Naive B cell (primary cell): ENCODE measurements around the gene CFTR. TPM values are rescaled to one million over a fixed set of nuclear protein-coding genes. Genes with fewer than 3 reads are reported as not detected.

ENCODE experiments used
- ATAC-seq, 2 donors: fragments of 150-1000 bp; cut with Tn5 transposase; 2 replicates each; pipeline ENCODE4 v1.10.0; 2021; ENCODE audit warnings: low read depth in 2 of 2, mild to moderate bottlenecking in 2 of 2, moderate library complexity in 2 of 2
- DNase-seq: peaks from one replicate; pipeline ENCODE4 v3.0.0; 2022
- H3K27ac Mint-ChIP-seq, 6 donors: one replicate each; pipeline ENCODE4 v1.8.0; 2020 to 2022; ENCODE audit warnings: mild to moderate bottlenecking in 6 of 6, mixed read lengths in 6 of 6, moderate library complexity in 5 of 6, inconsistent platforms in 2 of 6
- H3K27me3 Mint-ChIP-seq, 3 donors: one replicate each; pipeline ENCODE4 v1.8.0; 2021 to 2022; ENCODE audit warnings: mixed read lengths in 3 of 3, mild to moderate bottlenecking in 1 of 3
- H3K36me3 Mint-ChIP-seq, 2 donors: one replicate each; pipeline ENCODE4 v1.8.0; 2020 to 2022; ENCODE audit warnings: mixed read lengths in 2 of 2, inconsistent platforms in 1 of 2, mild to moderate bottlenecking in 1 of 2
- H3K4me1 Mint-ChIP-seq, 3 donors: one replicate each; pipeline ENCODE4 v1.8.0; 2020 to 2022; ENCODE audit warnings: mixed read lengths in 3 of 3, inconsistent platforms in 1 of 3, mild to moderate bottlenecking in 1 of 3, moderate library complexity in 1 of 3
- H3K4me3 Mint-ChIP-seq, 8 donors: one replicate each; pipeline ENCODE4 v1.8.0; 2020 to 2022; ENCODE audit warnings: mild to moderate bottlenecking in 8 of 8, mixed read lengths in 8 of 8, moderate library complexity in 8 of 8, inconsistent platforms in 2 of 8
- H3K9me3 Mint-ChIP-seq, 7 donors: one replicate each; pipeline ENCODE4 v1.8.0; 2020 to 2022; ENCODE audit warnings: mixed read lengths in 7 of 7, mild to moderate bottlenecking in 5 of 7, inconsistent platforms in 2 of 7, moderate library complexity in 1 of 7
- polyA plus RNA-seq, 6 donors: library from polyadenylated mRNA; unstranded; fragments of 300-500 nt; fragmentation: Illumina TruSeq; gene quantifications; one replicate each; pipeline ENCODE4 v1.2.3, GENCODE V29; 2021; ENCODE audit warnings: low read depth in 6 of 6

Gene CFTR
- polyA plus RNA-seq, 6 donors from 2014 or later: not detected

GRCh38 chr7:117572856-117573620, 93.2 kb downstream of the CFTR start:
- Mint-ChIP-seq H3K9me3 (no peaks in the 10 kb centered on the region), H3K4me3 (no peak overlapping the region), H3K27ac (no peak overlapping the region), H3K27me3 (peaks cover 0 to 3% (median 0%) of the 10 kb centered on the region in 3 donors), H3K36me3 (no peaks in the 10 kb centered on the region), H3K4me1 (no peaks in the 10 kb centered on the region)
- DNase-seq (no peak), ATAC-seq (no peak)

- Mint-ChIP-seq H3K4me1 (no peaks in the 10 kb centered on the region), H3K4me3 (no peak overlapping the region), H3K36me3 (no peaks in the 10 kb centered on the region), H3K9me3 (peaks cover 0 to 8% (median 0%) of the 10 kb centered on the region in 7 donors), H3K27me3 (peaks cover 0 to 3% (median 0%) of the 10 kb centered on the region in 3 donors), H3K27ac (no peak overlapping the region)
- DNase-seq (no peak), ATAC-seq (no peak)
Observed at GRCh38 chr7:117581424-117581823, 101.6 kb downstream of the CFTR start.

GRCh38 chr7:117582219-117582704, 102.4 kb downstream of the CFTR start:
- DNase-seq (no peak), ATAC-seq (no peak)
- Mint-ChIP-seq H3K4me3 (no peak overlapping the region), H3K36me3 (no peaks in the 10 kb centered on the region), H3K4me1 (no peaks in the 10 kb centered on the region), H3K27ac (no peak overlapping the region), H3K9me3 (peaks cover 0 to 8% (median 0%) of the 10 kb centered on the region in 7 donors), H3K27me3 (no peaks in the 10 kb centered on the region)

GRCh38 chr7:117587931-117588330, 108.1 kb downstream of the CFTR start:
- Mint-ChIP-seq H3K27me3 (no peaks in the 10 kb centered on the region), H3K9me3 (peaks cover 0 to 8% (median 0%) of the 10 kb centered on the region in 7 donors), H3K27ac (no peak overlapping the region), H3K36me3 (no peaks in the 10 kb centered on the region), H3K4me3 (no peak overlapping the region), H3K4me1 (no peaks in the 10 kb centered on the region)
- no peak for ATAC-seq
- DNase-seq: no peak

- peaks cover 0 to 6% (median 0%) of the 10 kb centered on the region in 7 donors for H3K9me3 Mint-ChIP-seq
- H3K27me3 Mint-ChIP-seq: no peaks in the 10 kb centered on the region
- H3K36me3 Mint-ChIP-seq: no peaks in the 10 kb centered on the region
- no peak overlapping the region for H3K4me3 Mint-ChIP-seq
- DNase-seq (no peak), ATAC-seq (no peak)
- no peaks in the 10 kb centered on the region for H3K4me1 Mint-ChIP-seq
- H3K27ac Mint-ChIP-seq: no peak overlapping the region
Observed at GRCh38 chr7:117588352-117588794, 108.5 kb downstream of the CFTR start.

- Mint-ChIP-seq H3K4me1 (no peaks in the 10 kb centered on the region), H3K36me3 (no peaks in the 10 kb centered on the region), H3K27ac (no peak overlapping the region), H3K4me3 (no peak overlapping the region), H3K9me3 (peaks cover 0 to 2% (median 0%) of the 10 kb centered on the region in 7 donors), H3K27me3 (no peaks in the 10 kb centered on the region)
- ATAC-seq (no peak), DNase-seq (no peak)
Observed at GRCh38 chr7:117590191-117590590, 110.4 kb downstream of the CFTR start.

- Mint-ChIP-seq H3K9me3 (peaks cover 0 to 4% (median 0%) of the 10 kb centered on the region in 7 donors), H3K36me3 (no peaks in the 10 kb centered on the region), H3K4me1 (no peaks in the 10 kb centered on the region), H3K4me3 (no peak overlapping the region), H3K27ac (peak overlapping the region in 1 of 6 donors; percentile 44), H3K27me3 (no peaks in the 10 kb centered on the region)
- ATAC-seq (no peak), DNase-seq (no peak)
Observed at GRCh38 chr7:117592011-117592635, 112.3 kb downstream of the CFTR start.

- H3K27me3 Mint-ChIP-seq: no peaks in the 10 kb centered on the region
- no peak overlapping the region for H3K4me3 Mint-ChIP-seq
- H3K4me1 Mint-ChIP-seq: no peaks in the 10 kb centered on the region
- H3K9me3 Mint-ChIP-seq: peaks cover 0 to 4% (median 0%) of the 10 kb centered on the region in 7 donors
- H3K36me3 Mint-ChIP-seq: no peaks in the 10 kb centered on the region
- ATAC-seq: no peak
- DNase-seq: no peak
- no peak overlapping the region for H3K27ac Mint-ChIP-seq
Observed at GRCh38 chr7:117596134-117596533, 116.3 kb downstream of the CFTR start.

- no peak overlapping the region for H3K4me3 Mint-ChIP-seq
- no peaks in the 10 kb centered on the region for H3K4me1 Mint-ChIP-seq
- ATAC-seq (no peak), DNase-seq (no peak)
- no peaks in the 10 kb centered on the region for H3K27me3 Mint-ChIP-seq
- no peaks in the 10 kb centered on the region for H3K36me3 Mint-ChIP-seq
- peaks cover 0 to 4% (median 0%) of the 10 kb centered on the region in 7 donors for H3K9me3 Mint-ChIP-seq
- no peak overlapping the region for H3K27ac Mint-ChIP-seq
Observed at GRCh38 chr7:117597755-117598154, 117.9 kb downstream of the CFTR start.

GRCh38 chr7:117600911-117601310, 121.1 kb downstream of the CFTR start:
- H3K36me3 Mint-ChIP-seq: no peaks in the 10 kb centered on the region
- DNase-seq (no peak), ATAC-seq (no peak)
- no peak overlapping the region for H3K27ac Mint-ChIP-seq
- H3K27me3 Mint-ChIP-seq: no peaks in the 10 kb centered on the region
- no peak overlapping the region for H3K4me3 Mint-ChIP-seq
- no peaks in the 10 kb centered on the region for H3K4me1 Mint-ChIP-seq
- peaks cover 0 to 5% (median 3%) of the 10 kb centered on the region in 7 donors for H3K9me3 Mint-ChIP-seq

- H3K4me1 Mint-ChIP-seq: no peaks in the 10 kb centered on the region
- ATAC-seq (no peak), DNase-seq (no peak)
- no peaks in the 10 kb centered on the region for H3K36me3 Mint-ChIP-seq
- H3K9me3 Mint-ChIP-seq: peaks cover 0 to 3% (median 0%) of the 10 kb centered on the region in 7 donors
- H3K27me3 Mint-ChIP-seq: no peaks in the 10 kb centered on the region
- no peak overlapping the region for H3K4me3 Mint-ChIP-seq
- H3K27ac Mint-ChIP-seq: no peak overlapping the region
Observed at GRCh38 chr7:117603627-117604026, 123.8 kb downstream of the CFTR start.

- no peak overlapping the region for H3K27ac Mint-ChIP-seq
- H3K9me3 Mint-ChIP-seq: peaks cover 0 to 3% (median 0%) of the 10 kb centered on the region in 7 donors
- no peaks in the 10 kb centered on the region for H3K27me3 Mint-ChIP-seq
- DNase-seq (no peak), ATAC-seq (no peak)
- H3K4me1 Mint-ChIP-seq: no peaks in the 10 kb centered on the region
- H3K36me3 Mint-ChIP-seq: no peaks in the 10 kb centered on the region
- no peak overlapping the region for H3K4me3 Mint-ChIP-seq
Observed at GRCh38 chr7:117605712-117606111, 125.9 kb downstream of the CFTR start.

- Mint-ChIP-seq H3K27ac (no peak overlapping the region), H3K36me3 (no peaks in the 10 kb centered on the region), H3K9me3 (peaks cover 0 to 3% (median 0%) of the 10 kb centered on the region in 7 donors), H3K27me3 (no peaks in the 10 kb centered on the region), H3K4me3 (no peak overlapping the region), H3K4me1 (no peaks in the 10 kb centered on the region)
- no peak for DNase-seq
- no peak for ATAC-seq
Observed at GRCh38 chr7:117606132-117606531, 126.3 kb downstream of the CFTR start.

GRCh38 chr7:117610396-117610795, 130.6 kb downstream of the CFTR start:
- Mint-ChIP-seq H3K4me1 (no peaks in the 10 kb centered on the region), H3K27me3 (no peaks in the 10 kb centered on the region), H3K27ac (no peak overlapping the region), H3K36me3 (no peaks in the 10 kb centered on the region), H3K4me3 (no peak overlapping the region), H3K9me3 (peaks cover 0 to 2% (median 0%) of the 10 kb centered on the region in 7 donors)
- ATAC-seq (no peak), DNase-seq (no peak)
